Left lobe of liver (tissue), 2 donors: ENCODE data around the gene SMG5. TPM values are rescaled to one million over a fixed set of nuclear protein-coding genes. Genes with fewer than 3 reads are reported as not detected.
"Not testable (repeated sequence)": the region's sequence is repeated elsewhere in the genome, so short reads cannot be mapped to it uniquely, and the experiment has no call there.

Source experiments
- ATAC-seq: fragments of 200-7000 bp; cut with Tn5 transposase; one replicate; pipeline ENCODE4 v1.9.1; 2020; ENCODE audit warnings: mild to moderate bottlenecking, moderate library complexity
- DNase-seq: peaks from one replicate; pipeline ENCODE4 v3.0.0-alpha.2; 2020; ENCODE audit warnings: low spot score
- total RNA-seq: library from RNA; stranded (reverse); gene quantifications from one replicate; pipeline ENCODE4 v1.2.1, GENCODE V29; 2021
- donor health status: DM: no; HTN: no; CAD: no; lungs with moderate emphysema.
- donor health status: DM: no; HTN: yes; CAD: no.

The SMG5 gene
- total RNA-seq, 1 donor from 2014 or later = 43.3 TPM

- DNase-seq, ATAC-seq: not testable (repeated sequence)
Measured at GRCh38 chr1:156216361-156217086, 66.1 kb downstream of the SMG5 start.

GRCh38 chr1:156214024-156214748 lies 68.4 kb downstream of the SMG5 start:
- no peak for ATAC-seq
- DNase-seq = no peak

- ATAC-seq (no peak), DNase-seq (no peak)
Measured at GRCh38 chr1:156213644-156213966, 69.0 kb downstream of the SMG5 start.

GRCh38 chr1:156212833-156213643 lies 69.6 kb downstream of the SMG5 start, which contains the start of gene PMF1:
TSS of gene PMF1 (plus strand) at chr1:156213007. CDS start at chr1:156213016, 9 bp downstream.
- ATAC-seq (peak; percentile 88), DNase-seq (peak; percentile 97)

- no peak for ATAC-seq
- DNase-seq = no peak
Measured at GRCh38 chr1:156212130-156212529, 70.5 kb downstream of the SMG5 start.

GRCh38 chr1:156211243-156211642 lies 71.4 kb downstream of the SMG5 start:
- no peak for DNase-seq
- ATAC-seq = no peak

GRCh38 chr1:156204686-156205085 lies 77.9 kb downstream of the SMG5 start:
- ATAC-seq (no peak), DNase-seq (no peak)

- DNase-seq (no peak), ATAC-seq (no peak)
Measured at GRCh38 chr1:156203331-156203730, 79.3 kb downstream of the SMG5 start.

GRCh38 chr1:156200044-156200443 lies 82.6 kb downstream of the SMG5 start:
- DNase-seq = no peak

More at GRCh38 chr1:156200044-156200443, 82.6 kb downstream of the SMG5 start:
- ATAC-seq = no peak

Other genes starting within 250 kb of the SMG5 start
- 21.2 TPM for gene UBQLN4, start 229.0 kb downstream of the SMG5 start, total RNA-seq
- gene LAMTOR2, start 228.0 kb downstream of the SMG5 start, total RNA-seq = 66.6 TPM
- gene RAB25, start 221.7 kb downstream of the SMG5 start, total RNA-seq = 1.7 TPM
- gene MEX3A, start 200.4 kb downstream of the SMG5 start, total RNA-seq = 1.1 TPM
- gene LMNA, start 168.1 kb downstream of the SMG5 start, total RNA-seq = 120 TPM
- 0.88 TPM for gene SEMA4A, start 129.2 kb downstream of the SMG5 start, total RNA-seq
- gene SLC25A44, start 88.7 kb downstream of the SMG5 start, total RNA-seq = 25.4 TPM
- gene PMF1, start 69.8 kb downstream of the SMG5 start, total RNA-seq = 26.6 TPM
- gene BGLAP, start 40.6 kb downstream of the SMG5 start, total RNA-seq = 1.8 TPM
- gene PAQR6, start 34.8 kb downstream of the SMG5 start, total RNA-seq = 3.3 TPM
- gene TMEM79, start 1.5 kb upstream of the SMG5 start, total RNA-seq = 2.6 TPM
- gene GLMP, start 12.9 kb upstream of the SMG5 start, total RNA-seq = 32.9 TPM
- gene VHLL, start 16.5 kb upstream of the SMG5 start, total RNA-seq = not detected
- gene CCT3, start 55.5 kb upstream of the SMG5 start, total RNA-seq = 80.8 TPM
- gene TSACC, start 55.7 kb upstream of the SMG5 start, total RNA-seq = 0.40 TPM
- 2.8 TPM for gene RHBG, start 86.4 kb upstream of the SMG5 start, total RNA-seq
- gene MEF2D, start 217.9 kb upstream of the SMG5 start, total RNA-seq = 17.5 TPM